Karpas-422 (cell line): ENCODE results near the gene BET1. TPM values are rescaled to one million over a fixed set of nuclear protein-coding genes. Genes with fewer than 3 reads are reported as not detected.

Experiments
- DNase-seq: peaks from one replicate; pipeline ENCODE4 v3.0.0-alpha.2; 2015
- H2AFZ ChIP-seq: fragments of 200-600 bp; sonication (generic); 2 replicates; pipeline ENCODE4 v1.6.1; 2014; ENCODE audit warnings: antibody characterized with exemption, low read length, mixed read lengths
- H3K27ac ChIP-seq: fragments of 200-600 bp; sonication (generic); 2 replicates; pipeline ENCODE4 v1.5.1; 2014; ENCODE audit warnings: mild to moderate bottlenecking, low read length, moderate library complexity
- H3K27me3 ChIP-seq: fragments of 200-600 bp; sonication (generic); 2 replicates; pipeline ENCODE4 v1.6.1; 2014; ENCODE audit warnings: low read length, mixed read lengths
- H3K36me3 ChIP-seq: fragments of 200-600 bp; sonication (generic); 2 replicates; pipeline ENCODE4 v1.6.1; 2014; ENCODE audit warnings: low read length, mixed read lengths; ENCODE audit not compliant: insufficient read depth
- H3K4me1 ChIP-seq: fragments of 200-600 bp; sonication (generic); 2 replicates; pipeline ENCODE4 v1.6.1; 2014; ENCODE audit warnings: mild to moderate bottlenecking, low read length, mixed read lengths
- H3K4me2 ChIP-seq: fragments of 200-600 bp; sonication (generic); 2 replicates; pipeline ENCODE4 v1.6.1; 2014; ENCODE audit warnings: low read length, low read depth, mild to moderate bottlenecking; ENCODE audit not compliant: poor library complexity, severe bottlenecking
- H3K4me3 ChIP-seq: fragments of 200-600 bp; sonication (generic); 2 replicates; pipeline ENCODE4 v1.5.1; 2014; ENCODE audit warnings: mild to moderate bottlenecking, antibody characterized with exemption, low read length, mixed read lengths
- H3K79me2 ChIP-seq: fragments of 200-600 bp; sonication (generic); 2 replicates; pipeline ENCODE4 v1.6.1; 2014; ENCODE audit warnings: mild to moderate bottlenecking, low read length, mixed read lengths
- H3K9ac ChIP-seq: fragments of 200-600 bp; sonication (generic); 2 replicates; pipeline ENCODE4 v1.6.0; 2014; ENCODE audit warnings: low read length
- H3K9me2 ChIP-seq: fragments of 200-600 bp; sonication (generic), shearing (Covaris generic); replicated peaks from 2 replicates; pipeline ENCODE4 v1.6.0; 2014; ENCODE audit warnings: mild to moderate bottlenecking, low read length, moderate library complexity; ENCODE audit not compliant: insufficient read depth
- H3K9me3 ChIP-seq: fragments of 300-700, 200-600 bp; sonication (generic); 2 replicates; pipeline ENCODE4 v1.6.1; 2014; ENCODE audit warnings: low read length, mixed read lengths
- H4K20me1 ChIP-seq: fragments of 200-600 bp; sonication (generic); 2 replicates; pipeline ENCODE4 v1.6.1; 2014; ENCODE audit warnings: mild to moderate bottlenecking, antibody characterized with exemption, low read length, low read depth; ENCODE audit not compliant: insufficient read depth
- total RNA-seq: library from RNA; depleted of rRNA; stranded (reverse); fragments of >200 nt; shearing (Covaris generic); gene quantifications from 2 replicates; pipeline ENCODE4 v1.2.3, GENCODE V29; 2014; ENCODE audit warnings: low replicate concordance

Gene BET1
- total RNA-seq, 1 experiment from 2014 or later: 28.0 TPM

GRCh38 chr7:93980744-93981479 lies 23.2 kb downstream of the BET1 start:
- H3K36me3 ChIP-seq: no peaks in the 10 kb centered on the region
- H3K4me3 ChIP-seq: no peak overlapping the region
- H3K27ac ChIP-seq: no peak overlapping the region
- no peak overlapping the region for H2AFZ ChIP-seq
- H3K9me2 ChIP-seq: no peaks in the 10 kb centered on the region
- H3K9ac ChIP-seq: no peak overlapping the region
- no peak for DNase-seq
- no peaks in the 10 kb centered on the region for H4K20me1 ChIP-seq
- no peaks in the 10 kb centered on the region for H3K27me3 ChIP-seq
- H3K9me3 ChIP-seq: no peaks in the 10 kb centered on the region
- no peaks in the 10 kb centered on the region; the same call in 1 of the 2 replicates for H3K4me1 ChIP-seq
- no peaks in the 10 kb centered on the region for H3K79me2 ChIP-seq
- no peak overlapping the region for H3K4me2 ChIP-seq

GRCh38 chr7:93977211-93977950 lies 26.8 kb downstream of the BET1 start:
- no peaks in the 10 kb centered on the region for H3K36me3 ChIP-seq
- H3K27me3 ChIP-seq: no peaks in the 10 kb centered on the region
- H3K9me3 ChIP-seq: no peaks in the 10 kb centered on the region

GRCh38 chr7:93973134-93973533 lies 31.0 kb downstream of the BET1 start:
- Histone ChIP-seq H3K36me3 (no peaks in the 10 kb centered on the region), H3K9me3 (no peaks in the 10 kb centered on the region), H2AFZ (no peak overlapping the region), H3K9me2 (no peaks in the 10 kb centered on the region), H3K4me2 (no peak overlapping the region), H3K27me3 (no peaks in the 10 kb centered on the region), H3K27ac (no peak overlapping the region), H4K20me1 (no peaks in the 10 kb centered on the region), H3K79me2 (no peaks in the 10 kb centered on the region), H3K9ac (no peak overlapping the region), H3K4me3 (no peak overlapping the region), H3K4me1 (no peaks in the 10 kb centered on the region)
- DNase-seq: no peak

More at GRCh38 chr7:93977211-93977950, 26.8 kb downstream of the BET1 start:
- Histone ChIP-seq H3K27ac (no peak overlapping the region), H3K4me3 (no peak overlapping the region), H3K9me2 (no peaks in the 10 kb centered on the region), H4K20me1 (no peaks in the 10 kb centered on the region), H3K4me2 (no peak overlapping the region), H2AFZ (no peak overlapping the region), H3K4me1 (no peaks in the 10 kb centered on the region), H3K79me2 (no peaks in the 10 kb centered on the region), H3K9ac (no peak overlapping the region)
- no peak for DNase-seq

- no peak overlapping the region for H3K27ac ChIP-seq
- H3K9me3 ChIP-seq: no peaks in the 10 kb centered on the region
- no peak overlapping the region for H3K9ac ChIP-seq
- H3K4me3 ChIP-seq: no peak overlapping the region
- no peaks in the 10 kb centered on the region for H3K9me2 ChIP-seq
- no peaks in the 10 kb centered on the region for H3K27me3 ChIP-seq
- no peaks in the 10 kb centered on the region for H4K20me1 ChIP-seq
- no peak overlapping the region for H2AFZ ChIP-seq
- DNase-seq: no peak
- H3K79me2 ChIP-seq: no peaks in the 10 kb centered on the region
- no peaks in the 10 kb centered on the region for H3K4me1 ChIP-seq
- H3K4me2 ChIP-seq: no peak overlapping the region
- H3K36me3 ChIP-seq: no peaks in the 10 kb centered on the region
Observed at GRCh38 chr7:93972029-93972725, 32.0 kb downstream of the BET1 start.

- Histone ChIP-seq H3K27me3 (no peaks in the 10 kb centered on the region), H3K9ac (no peak overlapping the region), H2AFZ (no peak overlapping the region), H3K4me1 (no peaks in the 10 kb centered on the region), H3K4me3 (no peak overlapping the region), H3K9me2 (no peaks in the 10 kb centered on the region), H3K36me3 (no peaks in the 10 kb centered on the region), H4K20me1 (no peaks in the 10 kb centered on the region), H3K9me3 (no peaks in the 10 kb centered on the region), H3K27ac (no peak overlapping the region), H3K4me2 (no peak overlapping the region), H3K79me2 (no peaks in the 10 kb centered on the region)
- DNase-seq: no peak
Observed at GRCh38 chr7:93968911-93969620, 35.1 kb downstream of the BET1 start.

- no peaks in the 10 kb centered on the region for H3K9me2 ChIP-seq
- no peak overlapping the region for H3K9ac ChIP-seq
- no peaks in the 10 kb centered on the region for H3K4me1 ChIP-seq
- no peak for DNase-seq
- no peak overlapping the region for H3K4me2 ChIP-seq
- no peak overlapping the region for H3K4me3 ChIP-seq
- no peaks in the 10 kb centered on the region for H3K9me3 ChIP-seq
- H3K27ac ChIP-seq: no peak overlapping the region
- H3K79me2 ChIP-seq: no peaks in the 10 kb centered on the region
- no peaks in the 10 kb centered on the region for H4K20me1 ChIP-seq
- H3K27me3 ChIP-seq: no peaks in the 10 kb centered on the region
- no peak overlapping the region for H2AFZ ChIP-seq
- H3K36me3 ChIP-seq: no peaks in the 10 kb centered on the region
Observed at GRCh38 chr7:93964813-93965212, 39.3 kb downstream of the BET1 start.

- no peaks in the 10 kb centered on the region for H3K9me2 ChIP-seq
- no peaks in the 10 kb centered on the region for H3K79me2 ChIP-seq
- H3K9ac ChIP-seq: no peak overlapping the region
- H3K4me1 ChIP-seq: no peaks in the 10 kb centered on the region
- no peaks in the 10 kb centered on the region for H3K27me3 ChIP-seq
- H3K4me2 ChIP-seq: no peak overlapping the region
- no peak overlapping the region for H2AFZ ChIP-seq
- H3K4me3 ChIP-seq: no peak overlapping the region
- no peaks in the 10 kb centered on the region for H3K36me3 ChIP-seq
- H3K9me3 ChIP-seq: no peaks in the 10 kb centered on the region
- H3K27ac ChIP-seq: no peak overlapping the region
- H4K20me1 ChIP-seq: no peaks in the 10 kb centered on the region
- no peak for DNase-seq
Observed at GRCh38 chr7:93964262-93964661, 39.9 kb downstream of the BET1 start.

- Histone ChIP-seq H3K27me3 (no peaks in the 10 kb centered on the region), H3K9me3 (no peaks in the 10 kb centered on the region), H3K4me2 (no peak overlapping the region), H2AFZ (no peak overlapping the region), H4K20me1 (no peaks in the 10 kb centered on the region), H3K9ac (no peak overlapping the region), H3K27ac (no peak overlapping the region), H3K4me1 (no peaks in the 10 kb centered on the region), H3K36me3 (no peaks in the 10 kb centered on the region), H3K9me2 (no peaks in the 10 kb centered on the region), H3K79me2 (no peaks in the 10 kb centered on the region), H3K4me3 (no peak overlapping the region)
- no peak for DNase-seq
Observed at GRCh38 chr7:93960986-93961385, 43.2 kb downstream of the BET1 start.
